Panc1 (cell line): ENCODE measurements around the gene RFX8. TPM values are rescaled to one million over a fixed set of nuclear protein-coding genes. Genes with fewer than 3 reads are reported as not detected.

Source experiments
- ATAC-seq: fragments of 200-7000 bp; cut with Tn5 transposase; 2 replicates; pipeline ENCODE4 v1.9.1; 2020; ENCODE audit warnings: mild to moderate bottlenecking, moderate library complexity
- BruUV-seq: library from RNA; stranded (reverse); fragments of 400-500 nt; replicated peaks from 2 replicates; lab custom pipeline; 2021; lab: Mats Ljungman, UMichigan
- CTCF ChIA-PET: fragments of 300-600 bp; sonication (Branson Sonifier 250); formaldehyde crosslinking; loops from one replicate; lab custom pipeline; 2022; ENCODE audit warnings: antibody characterized with exemption; lab: Charles Lee
- POLR2A ChIA-PET: fragments of 300-600 bp; sonication (Branson Sonifier 250); formaldehyde crosslinking; loops from one replicate; lab custom pipeline; 2022; ENCODE audit warnings: antibody characterized with exemption; lab: Charles Lee
- DNase-seq: peaks from one replicate; pipeline ENCODE4 v3.0.0-alpha.2; 2010; ENCODE audit warnings: low read depth, low spot score
- H3K27ac ChIP-seq: 2 replicates; pipeline ENCODE4 v1.5.1; 2011; ENCODE audit warnings: mild to moderate bottlenecking, low read length, inconsistent platforms
- H3K27me3 ChIP-seq: fragments of 200-500 bp; sonication (Bioruptor generic); 2 replicates; pipeline ENCODE4 v1.6.0; 2014; ENCODE audit warnings: low read length, inconsistent platforms; ENCODE audit not compliant: control insufficient read depth, insufficient read depth
- H3K36me3 ChIP-seq: fragments of 200-500 bp; sonication (Bioruptor generic); 2 replicates; pipeline ENCODE4 v1.5.1; 2014; ENCODE audit warnings: inconsistent platforms, mild to moderate bottlenecking, low read length, moderate library complexity; ENCODE audit not compliant: control insufficient read depth, insufficient read depth
- H3K4me1 ChIP-seq: 2 replicates; pipeline ENCODE4 v1.5.1; 2011; ENCODE audit warnings: inconsistent platforms, mild to moderate bottlenecking, low read length, moderate library complexity; ENCODE audit not compliant: control insufficient read depth, insufficient read depth
- H3K4me3 ChIP-seq, 2 experiments: 2 replicates each; pipeline ENCODE4 v1.5.1; 2011 to 2012; ENCODE audit warnings: low read depth in 2 of 2, low read length in 2 of 2, mild to moderate bottlenecking in 2 of 2, inconsistent platforms in 1 of 2, moderate library complexity in 1 of 2
- H3K9me3 ChIP-seq: fragments of 200-500 bp; sonication (Bioruptor generic); 2 replicates; pipeline ENCODE4 v1.5.1; 2014; ENCODE audit warnings: low read depth, mild to moderate bottlenecking, inconsistent platforms, low read length, moderate library complexity; ENCODE audit not compliant: control insufficient read depth, insufficient read depth
- POLR2AphosphoS5 ChIP-seq: IDR thresholded peaks from 2 replicates; pipeline ENCODE4 v1.6.1; 2012; ENCODE audit warnings: mild to moderate bottlenecking, low read depth, low read length, moderate library complexity
- SIN3A ChIP-seq: IDR thresholded peaks from 2 replicates; pipeline ENCODE4 v1.6.1; 2012; ENCODE audit warnings: low read depth, mild to moderate bottlenecking, low read length, moderate library complexity, borderline replicate concordance; ENCODE audit not compliant: insufficient read depth
- TCF7L2 ChIP-seq: IDR thresholded peaks from 2 replicates; pipeline ENCODE4 v1.6.1; 2011; ENCODE audit warnings: mild to moderate bottlenecking, low read depth, low read length, inconsistent platforms
- in situ Hi-C: cut with HindIII; loops from 2 replicates; pipeline ENCODE4 v1.10.0; 2016; ENCODE audit warnings: low sequenced_read_pairs, low pct_unique_long_range_greater_than_20kb
- intact Hi-C: fragments of 100-400 bp; cut with micrococcal nuclease; formaldehyde crosslinking; loops from one replicate; pipeline ENCODE4 v1.10.0; 2022; ENCODE audit not compliant: unreplicated experiment
- total RNA-seq: library from RNA; stranded (reverse); gene quantifications from one replicate; pipeline ENCODE4 v1.2.1, GENCODE V29; 2021; ENCODE audit not compliant: unreplicated experiment
- TF ChIP-seq, protein P1 (sequence below), 2 experiments: IDR thresholded peaks; 2 replicates each; pipeline ENCODE4 v1.6.1; 2011 to 2012; ENCODE audit warnings: low read depth in 2 of 2, control low read depth in 1 of 2, low read length in 1 of 2, mild to moderate bottlenecking in 1 of 2, moderate library complexity in 1 of 2; ENCODE audit not compliant: insufficient read depth in 1 of 2
- TF ChIP-seq, protein P2 (sequence below): fragments of 450-650 bp; IDR thresholded peaks from 2 replicates; pipeline ENCODE4 v1.5.1; 2017; ENCODE audit warnings: mild to moderate bottlenecking

RFX8 gene
- total RNA-seq, 1 experiment from 2014 or later: not detected

DNA sequence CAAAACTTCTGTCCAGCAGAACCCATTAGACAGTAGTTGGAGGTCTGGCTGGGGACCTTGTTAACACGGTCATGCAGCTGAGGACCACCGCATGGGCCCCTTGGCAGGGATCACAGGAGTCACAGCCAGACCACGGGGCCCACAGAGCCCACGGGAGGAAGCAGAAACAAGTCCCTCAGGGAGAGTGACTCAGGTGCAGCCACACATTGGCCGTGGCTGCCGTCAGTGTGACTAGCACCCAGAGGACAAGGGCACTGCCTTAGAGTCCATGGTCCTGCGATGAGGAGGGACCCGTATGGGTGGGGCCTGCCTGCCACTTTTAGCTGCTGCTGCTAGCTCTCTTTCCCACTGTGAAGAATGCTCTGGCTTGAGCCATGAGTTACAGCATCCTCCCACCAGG lies 5.9 kb upstream of the RFX8 start:
- in situ Hi-C loops: no loop called here
- H3K4me1 ChIP-seq: peaks cover 4% of the 10 kb centered on the region; the same call in 1 of the 2 replicates
- H3K36me3 ChIP-seq: no peaks in the 10 kb centered on the region
- ChIA-PET CTCF (no interaction called here), POLR2A (no interaction called here)
- H3K27me3 ChIP-seq: peaks cover 5% of the 10 kb centered on the region; the same call in 1 of the 2 replicates
- intact Hi-C loops: no loop called here
- H3K9me3 ChIP-seq: no peaks in the 10 kb centered on the region
- BruUV-seq: no TSS peak
- no peak overlapping the region for H3K4me3 ChIP-seq
- DNase-seq: no peak
- H3K27ac ChIP-seq: no peak overlapping the region
- TF ChIP-seq, protein P1, sequence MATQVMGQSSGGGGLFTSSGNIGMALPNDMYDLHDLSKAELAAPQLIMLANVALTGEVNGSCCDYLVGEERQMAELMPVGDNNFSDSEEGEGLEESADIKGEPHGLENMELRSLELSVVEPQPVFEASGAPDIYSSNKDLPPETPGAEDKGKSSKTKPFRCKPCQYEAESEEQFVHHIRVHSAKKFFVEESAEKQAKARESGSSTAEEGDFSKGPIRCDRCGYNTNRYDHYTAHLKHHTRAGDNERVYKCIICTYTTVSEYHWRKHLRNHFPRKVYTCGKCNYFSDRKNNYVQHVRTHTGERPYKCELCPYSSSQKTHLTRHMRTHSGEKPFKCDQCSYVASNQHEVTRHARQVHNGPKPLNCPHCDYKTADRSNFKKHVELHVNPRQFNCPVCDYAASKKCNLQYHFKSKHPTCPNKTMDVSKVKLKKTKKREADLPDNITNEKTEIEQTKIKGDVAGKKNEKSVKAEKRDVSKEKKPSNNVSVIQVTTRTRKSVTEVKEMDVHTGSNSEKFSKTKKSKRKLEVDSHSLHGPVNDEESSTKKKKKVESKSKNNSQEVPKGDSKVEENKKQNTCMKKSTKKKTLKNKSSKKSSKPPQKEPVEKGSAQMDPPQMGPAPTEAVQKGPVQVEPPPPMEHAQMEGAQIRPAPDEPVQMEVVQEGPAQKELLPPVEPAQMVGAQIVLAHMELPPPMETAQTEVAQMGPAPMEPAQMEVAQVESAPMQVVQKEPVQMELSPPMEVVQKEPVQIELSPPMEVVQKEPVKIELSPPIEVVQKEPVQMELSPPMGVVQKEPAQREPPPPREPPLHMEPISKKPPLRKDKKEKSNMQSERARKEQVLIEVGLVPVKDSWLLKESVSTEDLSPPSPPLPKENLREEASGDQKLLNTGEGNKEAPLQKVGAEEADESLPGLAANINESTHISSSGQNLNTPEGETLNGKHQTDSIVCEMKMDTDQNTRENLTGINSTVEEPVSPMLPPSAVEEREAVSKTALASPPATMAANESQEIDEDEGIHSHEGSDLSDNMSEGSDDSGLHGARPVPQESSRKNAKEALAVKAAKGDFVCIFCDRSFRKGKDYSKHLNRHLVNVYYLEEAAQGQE (IDR thresholded peaks at IDR 0.05; ENCODE audit: insufficient read depth in 1 of 2, low read depth in 2 of 2, low read length in 1 of 2): no peak
- TF ChIP-seq POLR2AphosphoS5: no peak
- TF ChIP-seq, protein P2, sequence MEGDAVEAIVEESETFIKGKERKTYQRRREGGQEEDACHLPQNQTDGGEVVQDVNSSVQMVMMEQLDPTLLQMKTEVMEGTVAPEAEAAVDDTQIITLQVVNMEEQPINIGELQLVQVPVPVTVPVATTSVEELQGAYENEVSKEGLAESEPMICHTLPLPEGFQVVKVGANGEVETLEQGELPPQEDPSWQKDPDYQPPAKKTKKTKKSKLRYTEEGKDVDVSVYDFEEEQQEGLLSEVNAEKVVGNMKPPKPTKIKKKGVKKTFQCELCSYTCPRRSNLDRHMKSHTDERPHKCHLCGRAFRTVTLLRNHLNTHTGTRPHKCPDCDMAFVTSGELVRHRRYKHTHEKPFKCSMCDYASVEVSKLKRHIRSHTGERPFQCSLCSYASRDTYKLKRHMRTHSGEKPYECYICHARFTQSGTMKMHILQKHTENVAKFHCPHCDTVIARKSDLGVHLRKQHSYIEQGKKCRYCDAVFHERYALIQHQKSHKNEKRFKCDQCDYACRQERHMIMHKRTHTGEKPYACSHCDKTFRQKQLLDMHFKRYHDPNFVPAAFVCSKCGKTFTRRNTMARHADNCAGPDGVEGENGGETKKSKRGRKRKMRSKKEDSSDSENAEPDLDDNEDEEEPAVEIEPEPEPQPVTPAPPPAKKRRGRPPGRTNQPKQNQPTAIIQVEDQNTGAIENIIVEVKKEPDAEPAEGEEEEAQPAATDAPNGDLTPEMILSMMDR: no peak
- no peak for TF ChIP-seq TCF7L2
- TF ChIP-seq SIN3A: no peak
- no peak for ATAC-seq

DNA sequence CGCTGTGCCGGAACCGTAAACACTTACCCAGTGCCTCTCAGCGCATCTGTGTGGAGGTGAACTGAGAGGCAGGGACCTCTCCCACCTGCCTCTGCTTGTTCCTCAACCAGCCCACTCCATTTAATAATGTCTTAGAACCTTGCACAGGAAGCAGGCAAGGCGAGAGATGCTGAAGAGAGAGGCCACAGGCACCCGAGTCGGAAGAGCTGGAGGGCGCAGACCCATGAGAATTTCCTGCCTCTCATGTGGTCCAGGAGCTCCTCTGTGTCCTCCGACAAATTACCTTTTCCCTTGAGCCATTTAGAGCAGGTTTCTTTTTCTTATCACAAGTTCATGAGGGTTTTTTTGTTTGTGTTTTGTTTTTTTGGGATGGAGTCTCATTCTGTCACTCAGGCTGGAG lies 4.9 kb upstream of the RFX8 start:
- Histone ChIP-seq H3K27ac (no peak overlapping the region), H3K4me3 (no peak overlapping the region), H3K4me1 (peaks cover 4% of the 10 kb centered on the region; the same call in 1 of the 2 replicates), H3K36me3 (no peaks in the 10 kb centered on the region), H3K9me3 (no peaks in the 10 kb centered on the region), H3K27me3 (peaks cover 5% of the 10 kb centered on the region; the same call in 1 of the 2 replicates)
- ChIA-PET CTCF (no interaction called here), POLR2A (no interaction called here)
- ATAC-seq: no peak
- no peak for DNase-seq
- no peak for TF ChIP-seq SIN3A
- TF ChIP-seq, protein P1 (IDR thresholded peaks at IDR 0.05; ENCODE audit: insufficient read depth in 1 of 2, low read depth in 2 of 2, low read length in 1 of 2): no peak
- TF ChIP-seq, protein P2: no peak
- TF ChIP-seq TCF7L2: no peak
- no peak for TF ChIP-seq POLR2AphosphoS5
- in situ Hi-C loops: no loop called here
- BruUV-seq: no TSS peak
- intact Hi-C loops: no loop called here
